LNCAP (cell line): ENCODE measurements around the gene ZNF438.

Experiments used
- TF ChIP-seq, protein P1 (sequence below): fragments of 450-650 bp; IDR thresholded peaks from 2 replicates; pipeline ENCODE4 v1.5.1; 2017; ENCODE audit warnings: mild to moderate bottlenecking

The ZNF438 gene

DNA sequence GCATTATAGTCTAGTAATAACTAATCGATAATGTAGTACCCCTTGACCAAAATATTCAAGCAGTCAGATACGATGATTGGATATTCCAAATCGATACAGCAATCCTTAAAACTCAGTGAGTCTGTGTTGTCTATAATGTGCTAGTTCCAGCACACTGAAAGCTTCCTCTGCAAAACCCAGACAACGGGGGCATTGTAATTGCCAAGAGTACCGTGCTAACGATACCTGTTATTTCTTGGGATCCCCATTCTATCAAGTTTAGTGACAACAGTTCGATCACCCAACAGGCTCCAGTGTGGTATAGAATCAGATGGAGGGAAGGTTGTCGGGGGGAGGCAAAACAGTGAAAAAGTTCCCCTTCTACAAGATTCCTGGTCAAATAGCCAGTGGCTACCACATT lies 865 bp downstream of the ZNF438 start:
- TF ChIP-seq, protein P1, sequence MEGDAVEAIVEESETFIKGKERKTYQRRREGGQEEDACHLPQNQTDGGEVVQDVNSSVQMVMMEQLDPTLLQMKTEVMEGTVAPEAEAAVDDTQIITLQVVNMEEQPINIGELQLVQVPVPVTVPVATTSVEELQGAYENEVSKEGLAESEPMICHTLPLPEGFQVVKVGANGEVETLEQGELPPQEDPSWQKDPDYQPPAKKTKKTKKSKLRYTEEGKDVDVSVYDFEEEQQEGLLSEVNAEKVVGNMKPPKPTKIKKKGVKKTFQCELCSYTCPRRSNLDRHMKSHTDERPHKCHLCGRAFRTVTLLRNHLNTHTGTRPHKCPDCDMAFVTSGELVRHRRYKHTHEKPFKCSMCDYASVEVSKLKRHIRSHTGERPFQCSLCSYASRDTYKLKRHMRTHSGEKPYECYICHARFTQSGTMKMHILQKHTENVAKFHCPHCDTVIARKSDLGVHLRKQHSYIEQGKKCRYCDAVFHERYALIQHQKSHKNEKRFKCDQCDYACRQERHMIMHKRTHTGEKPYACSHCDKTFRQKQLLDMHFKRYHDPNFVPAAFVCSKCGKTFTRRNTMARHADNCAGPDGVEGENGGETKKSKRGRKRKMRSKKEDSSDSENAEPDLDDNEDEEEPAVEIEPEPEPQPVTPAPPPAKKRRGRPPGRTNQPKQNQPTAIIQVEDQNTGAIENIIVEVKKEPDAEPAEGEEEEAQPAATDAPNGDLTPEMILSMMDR: no peak

DNA sequence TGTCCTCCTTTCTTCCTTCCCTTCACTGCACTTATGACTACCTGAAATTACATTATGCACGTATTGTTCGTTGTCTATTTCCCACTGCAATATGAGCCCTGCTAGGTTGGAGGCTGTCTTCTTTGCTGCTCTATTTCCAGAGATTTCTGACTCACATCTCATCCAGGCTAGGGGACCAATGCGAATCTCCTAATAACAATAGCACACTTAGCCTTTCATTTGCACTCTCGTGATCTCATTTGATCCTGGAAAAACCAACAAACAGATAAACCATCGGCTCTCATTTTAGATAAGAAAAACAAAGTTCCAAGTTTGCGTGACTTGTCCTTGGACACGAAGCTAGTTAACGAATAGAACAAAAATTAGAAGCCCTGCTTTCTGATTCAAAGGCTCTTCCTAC lies 1.4 kb downstream of the ZNF438 start:
- TF ChIP-seq, protein P1: no peak

DNA sequence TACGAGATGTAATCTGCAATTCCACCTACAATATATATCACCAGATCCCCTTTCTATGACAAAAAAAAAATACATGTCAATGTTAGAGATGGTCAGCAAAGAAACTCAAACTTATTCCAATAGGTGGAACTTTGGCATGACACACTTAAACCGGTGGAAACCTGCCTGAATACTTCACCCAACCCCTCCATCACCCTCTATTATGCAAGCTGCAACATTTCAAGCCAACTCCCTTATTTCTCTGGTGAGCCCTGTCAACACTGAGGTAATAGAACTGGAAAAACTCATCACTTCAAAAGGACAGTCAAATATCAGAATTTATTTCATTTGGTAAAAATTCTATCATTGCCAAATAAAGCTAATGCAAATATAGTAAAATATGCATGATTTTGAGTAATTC lies 3.6 kb downstream of the ZNF438 start:
- TF ChIP-seq, protein P1: no peak

DNA sequence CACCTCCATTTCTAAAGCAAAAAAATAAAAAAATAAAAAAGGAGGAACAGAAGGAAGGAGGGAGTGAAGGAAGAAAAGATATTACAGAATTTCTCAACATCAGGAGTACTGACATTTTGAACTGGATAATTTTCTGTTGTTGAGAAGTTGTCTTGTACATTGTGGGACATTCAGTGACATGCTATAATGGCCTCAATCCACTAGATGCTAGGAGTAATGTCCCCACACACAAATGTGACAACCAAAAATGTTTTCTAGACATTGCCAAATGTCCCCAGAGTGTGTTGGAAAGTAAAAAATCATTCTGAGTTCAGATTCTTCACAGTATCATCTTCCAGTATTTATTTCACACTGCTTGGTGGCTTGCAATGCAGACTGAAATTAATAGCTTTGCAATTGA lies 6.5 kb downstream of the ZNF438 start:
- TF ChIP-seq, protein P1: no peak

DNA sequence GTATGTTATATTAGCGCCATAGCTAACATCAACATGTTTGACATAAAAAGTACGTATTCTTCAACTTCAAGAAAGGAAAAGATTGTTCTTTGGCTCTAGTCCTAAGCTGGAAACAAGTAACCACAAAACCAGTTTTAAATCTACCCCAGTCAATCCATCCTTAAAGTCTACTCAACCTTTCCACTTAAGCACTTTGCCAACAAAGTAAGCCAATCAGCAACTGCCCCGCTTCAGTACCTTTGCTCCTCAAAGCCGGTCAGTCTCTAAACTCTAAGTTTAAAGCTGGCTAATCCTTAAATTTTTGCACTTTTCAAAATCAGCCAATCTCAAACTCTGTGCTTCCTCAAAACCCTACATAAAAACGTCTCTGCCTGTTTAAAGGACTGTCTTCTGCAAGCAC lies 8.1 kb downstream of the ZNF438 start:
- TF ChIP-seq, protein P1: no peak

- TF ChIP-seq, protein P1: no peak
These were observed 11.5 kb downstream of the ZNF438 start for GRCh38 chr10:31020209-31020608.

GRCh38 chr10:31018962-31019361 lies 12.7 kb downstream of the ZNF438 start:
- TF ChIP-seq, protein P1: no peak

- TF ChIP-seq, protein P1: no peak
These were observed 13.3 kb downstream of the ZNF438 start for GRCh38 chr10:31018356-31018750.
